ENCODE results near the gene SREBF2. TPM values are rescaled to one million over a fixed set of nuclear protein-coding genes. Genes with fewer than 3 reads are reported as not detected.
A peak's percentile ranks its signal among the peaks of the same experiment; 100 is the strongest.

The SREBF2 gene
- total and polyA plus RNA-seq, 2 of the 8 experiments (the other 6 are each of a cell fraction or from before 2014, with no cell fraction given) = 125 to 144 TPM

DNA sequence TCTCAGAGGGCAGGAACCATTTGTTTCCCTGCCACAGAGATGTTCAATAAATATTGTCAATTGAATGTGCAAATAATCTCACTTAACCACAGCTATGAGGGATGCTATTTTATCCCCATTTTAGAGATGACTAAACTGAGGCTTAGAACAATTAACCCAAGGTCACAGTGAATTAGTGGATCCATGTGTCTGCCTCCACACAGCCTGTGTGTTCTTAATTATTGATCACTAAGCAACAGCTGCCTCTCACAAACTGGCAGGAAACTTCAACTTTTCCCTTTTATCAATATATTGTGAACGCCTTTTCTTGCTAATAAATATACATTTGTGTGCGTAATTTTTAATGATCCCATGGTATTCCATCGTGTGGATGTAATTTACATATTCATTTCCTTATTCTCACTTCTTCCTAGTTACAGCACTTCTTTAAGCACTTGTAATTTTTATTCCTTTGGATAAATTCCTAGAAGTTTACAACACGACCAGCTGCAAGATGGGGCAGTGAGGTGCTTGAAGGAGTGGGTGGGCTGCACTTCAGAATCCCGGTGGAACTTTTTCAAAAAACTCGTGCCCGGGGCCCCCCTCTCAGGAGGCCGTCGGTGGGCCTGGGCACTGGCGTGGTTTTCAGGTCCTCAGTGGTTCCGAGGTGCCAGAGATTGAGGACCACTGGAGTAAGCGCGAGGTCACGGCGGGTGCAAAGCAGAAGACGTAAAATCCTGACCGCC lies 915 bp upstream of the SREBF2 start:
- no peaks in the 10 kb centered on the region for H3K9me3 ChIP-seq (ENCODE audit: insufficient read depth in 2 of 2, low read depth in 1 of 2, low read length in 1 of 2)
- H2AFZ ChIP-seq (ENCODE audit: low read length) = no peak overlapping the region
- H3K4ac ChIP-seq (replicated peaks; ENCODE audit: insufficient read length, low read depth, low read length) = peak overlapping the region; percentile 64
- H2AK5ac ChIP-seq (ENCODE audit: low read depth, low read length) = peak overlapping the region; percentile 31; the same call in 1 of the 2 replicates
- peak overlapping the region in 3 of 4 experiments; percentile 57 to 76 (median 75); a peak in 5 of 7 replicates for H3K9ac ChIP-seq (replicated peaks in 1 of 4; ENCODE audit: extremely low read depth in 1 of 4, low read depth in 3 of 4, low read length in 3 of 4)
- peak overlapping the region; percentile 20 for H3K56ac ChIP-seq (replicated peaks; ENCODE audit: insufficient read length, low read depth, low read length)
- peaks cover 9% of the 10 kb centered on the region; the same call in 1 of the 2 replicates for H3K79me1 ChIP-seq (ENCODE audit: low read depth, low read length)
- peak overlapping the region; percentile 52 for H4K5ac ChIP-seq (ENCODE audit: insufficient read length, low read depth, low read length)
- peak overlapping the region; percentile 67; the same call in 1 of the 2 replicates for H2BK20ac ChIP-seq (ENCODE audit: low read length)
- no peak overlapping the region for H3K23ac ChIP-seq (ENCODE audit: insufficient read length)
- peak overlapping the region; percentile 86 for H2BK12ac ChIP-seq (ENCODE audit: low read depth, low read length)
- peaks cover 0 to 5% of the 10 kb centered on the region in 2 experiments for H4K20me1 ChIP-seq (replicated peaks in 1 of 2; ENCODE audit: control insufficient read depth in 1 of 2, insufficient read depth in 2 of 2, low read length in 2 of 2)
- peak overlapping the region; percentile 65 to 78 for H3K4me2 ChIP-seq (ENCODE audit: insufficient read depth in 1 of 2, low read depth in 2 of 2, low read length in 2 of 2)
- DNase-seq (ENCODE audit: low read depth in 1 of 2, low spot score in 2 of 2) (no peak), FAIRE-seq (no peak)
- peak overlapping the region; percentile 97 for H2BK5ac ChIP-seq (ENCODE audit: low read depth, low read length)
- H3K14ac ChIP-seq (ENCODE audit: insufficient read length) = no peak overlapping the region
- peaks cover 20 to 35% of the 10 kb centered on the region in 2 experiments for H3K79me2 ChIP-seq (ENCODE audit: control insufficient read depth in 1 of 2, insufficient read depth in 2 of 2, low read length in 2 of 2)
- no peaks in the 10 kb centered on the region for H3K27me3 ChIP-seq (replicated peaks in 1 of 4; ENCODE audit: control insufficient read depth in 3 of 4, extremely low read depth in 1 of 4, insufficient read depth in 3 of 4, low read length in 3 of 4)
- H2BK120ac ChIP-seq (replicated peaks; ENCODE audit: low read depth, low read length) = peak overlapping the region; percentile 41
- peaks cover 5 to 17% (median 14%) of the 10 kb centered on the region in 4 experiments; a peak in 7 of 8 replicates for H3K36me3 ChIP-seq (ENCODE audit: control insufficient read depth in 2 of 4, insufficient read depth in 4 of 4, low read length in 3 of 4)
- POLR2A ChIA-PET (ENCODE audit: partially characterized antibody) = interaction anchor here (0.7 to 8.5 kb wide), 14 partner anchors 12 to 254 kb away, joined by 3 to 85 read pairs (median 4); partner anchors contain the start of genes CCDC134, CENPM, DESI1 and XRCC6
- H3K27ac ChIP-seq (ENCODE audit: low read depth, low read length) = peak overlapping the region; percentile 91
- peak overlapping the region; percentile 30 to 87 (median 36); a peak in 7 of 8 replicates for H3K4me3 ChIP-seq (ENCODE audit: extremely low read depth in 1 of 4, insufficient read depth in 2 of 4, low read depth in 3 of 4, low read length in 4 of 4)
- H2BK15ac ChIP-seq (ENCODE audit: low read length) = no peak overlapping the region
- H4K8ac ChIP-seq (ENCODE audit: extremely low read depth, insufficient read depth, low read length) = peak overlapping the region; percentile 95
- peak overlapping the region; percentile 94 for H3K18ac ChIP-seq (ENCODE audit: extremely low read depth, low read length)
- CTCF ChIA-PET (ENCODE audit: partially characterized antibody) = interaction anchor here (1.0 to 6.0 kb wide), 7 partner anchors 10 to 134 kb away, joined by 3 to 27 read pairs (median 4); partner anchors contain the start of gene MEI1
- H3K4me1 ChIP-seq (replicated peaks in 1 of 4; ENCODE audit: control insufficient read depth in 3 of 4, insufficient read depth in 4 of 4, low read length in 3 of 4) = peaks cover 0 to 5% (median 1%) of the 10 kb centered on the region in 4 experiments; a peak in 3 of 7 replicates
- peak overlapping the region; percentile 97 for H4K91ac ChIP-seq (replicated peaks; ENCODE audit: insufficient read length, low read length)
- 11% methylated on average over 17 of the region's 17 CpGs; no CpG with 5 or more reads in 1 of the 2 experiments for WGBS, 2 experiments (ENCODE audit: extremely low coverage in 1 of 2, insufficient coverage in 1 of 2, insufficient read length in 1 of 2, insufficient replicate concordance in 2 of 2, low coverage in 1 of 2, low lambda C conversion rate in 2 of 2, missing lambda C conversion rate in 1 of 2)
- peaks cover 5% of the 10 kb centered on the region for H3K23me2 ChIP-seq (ENCODE audit: low read depth, low read length)
- no peak for TF ChIP-seq BCL11A (IDR thresholded peaks at IDR 0.05; ENCODE audit: low read depth in 2 of 2, low read length in 2 of 2)
- no peak for TF ChIP-seq PHF8 (conservative IDR thresholded peaks at IDR 0.05; ENCODE audit: low read depth, low read length)
- TF ChIP-seq HDAC2 (IDR thresholded peaks at IDR 0.05; ENCODE audit: borderline replicate concordance in 1 of 2, low read depth in 2 of 2, low read length in 2 of 2) = peak in 1 of 2 experiments; percentile 95; a peak in 1 of 4 replicates
- no peak for TF ChIP-seq HDAC6 (IDR thresholded peaks at IDR 0.05; ENCODE audit: low read depth, low read length)
- TF ChIP-seq KDM1A (IDR thresholded peaks at IDR 0.05; ENCODE audit: borderline replicate concordance, low read length) = peak; percentile 98
- TF ChIP-seq CHD1 (IDR thresholded peaks at IDR 0.05; ENCODE audit: low read depth, low read length) = no peak; the same call in 1 of the 2 replicates
- TF ChIP-seq, protein P1, sequence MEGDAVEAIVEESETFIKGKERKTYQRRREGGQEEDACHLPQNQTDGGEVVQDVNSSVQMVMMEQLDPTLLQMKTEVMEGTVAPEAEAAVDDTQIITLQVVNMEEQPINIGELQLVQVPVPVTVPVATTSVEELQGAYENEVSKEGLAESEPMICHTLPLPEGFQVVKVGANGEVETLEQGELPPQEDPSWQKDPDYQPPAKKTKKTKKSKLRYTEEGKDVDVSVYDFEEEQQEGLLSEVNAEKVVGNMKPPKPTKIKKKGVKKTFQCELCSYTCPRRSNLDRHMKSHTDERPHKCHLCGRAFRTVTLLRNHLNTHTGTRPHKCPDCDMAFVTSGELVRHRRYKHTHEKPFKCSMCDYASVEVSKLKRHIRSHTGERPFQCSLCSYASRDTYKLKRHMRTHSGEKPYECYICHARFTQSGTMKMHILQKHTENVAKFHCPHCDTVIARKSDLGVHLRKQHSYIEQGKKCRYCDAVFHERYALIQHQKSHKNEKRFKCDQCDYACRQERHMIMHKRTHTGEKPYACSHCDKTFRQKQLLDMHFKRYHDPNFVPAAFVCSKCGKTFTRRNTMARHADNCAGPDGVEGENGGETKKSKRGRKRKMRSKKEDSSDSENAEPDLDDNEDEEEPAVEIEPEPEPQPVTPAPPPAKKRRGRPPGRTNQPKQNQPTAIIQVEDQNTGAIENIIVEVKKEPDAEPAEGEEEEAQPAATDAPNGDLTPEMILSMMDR (IDR thresholded peaks at IDR 0.05; ENCODE audit: control extremely low read depth in 1 of 3, insufficient read depth in 1 of 3, low read depth in 1 of 3, low read length in 3 of 3) = no peak
- no peak for TF ChIP-seq CHD2 (IDR thresholded peaks at IDR 0.05; ENCODE audit: low read length)

Measured in H1 (cell line).